ENCODE measurements around the gene DNAJC10.

DNAJC10 gene, protein sequence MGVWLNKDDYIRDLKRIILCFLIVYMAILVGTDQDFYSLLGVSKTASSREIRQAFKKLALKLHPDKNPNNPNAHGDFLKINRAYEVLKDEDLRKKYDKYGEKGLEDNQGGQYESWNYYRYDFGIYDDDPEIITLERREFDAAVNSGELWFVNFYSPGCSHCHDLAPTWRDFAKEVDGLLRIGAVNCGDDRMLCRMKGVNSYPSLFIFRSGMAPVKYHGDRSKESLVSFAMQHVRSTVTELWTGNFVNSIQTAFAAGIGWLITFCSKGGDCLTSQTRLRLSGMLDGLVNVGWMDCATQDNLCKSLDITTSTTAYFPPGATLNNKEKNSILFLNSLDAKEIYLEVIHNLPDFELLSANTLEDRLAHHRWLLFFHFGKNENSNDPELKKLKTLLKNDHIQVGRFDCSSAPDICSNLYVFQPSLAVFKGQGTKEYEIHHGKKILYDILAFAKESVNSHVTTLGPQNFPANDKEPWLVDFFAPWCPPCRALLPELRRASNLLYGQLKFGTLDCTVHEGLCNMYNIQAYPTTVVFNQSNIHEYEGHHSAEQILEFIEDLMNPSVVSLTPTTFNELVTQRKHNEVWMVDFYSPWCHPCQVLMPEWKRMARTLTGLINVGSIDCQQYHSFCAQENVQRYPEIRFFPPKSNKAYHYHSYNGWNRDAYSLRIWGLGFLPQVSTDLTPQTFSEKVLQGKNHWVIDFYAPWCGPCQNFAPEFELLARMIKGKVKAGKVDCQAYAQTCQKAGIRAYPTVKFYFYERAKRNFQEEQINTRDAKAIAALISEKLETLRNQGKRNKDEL

DNA sequence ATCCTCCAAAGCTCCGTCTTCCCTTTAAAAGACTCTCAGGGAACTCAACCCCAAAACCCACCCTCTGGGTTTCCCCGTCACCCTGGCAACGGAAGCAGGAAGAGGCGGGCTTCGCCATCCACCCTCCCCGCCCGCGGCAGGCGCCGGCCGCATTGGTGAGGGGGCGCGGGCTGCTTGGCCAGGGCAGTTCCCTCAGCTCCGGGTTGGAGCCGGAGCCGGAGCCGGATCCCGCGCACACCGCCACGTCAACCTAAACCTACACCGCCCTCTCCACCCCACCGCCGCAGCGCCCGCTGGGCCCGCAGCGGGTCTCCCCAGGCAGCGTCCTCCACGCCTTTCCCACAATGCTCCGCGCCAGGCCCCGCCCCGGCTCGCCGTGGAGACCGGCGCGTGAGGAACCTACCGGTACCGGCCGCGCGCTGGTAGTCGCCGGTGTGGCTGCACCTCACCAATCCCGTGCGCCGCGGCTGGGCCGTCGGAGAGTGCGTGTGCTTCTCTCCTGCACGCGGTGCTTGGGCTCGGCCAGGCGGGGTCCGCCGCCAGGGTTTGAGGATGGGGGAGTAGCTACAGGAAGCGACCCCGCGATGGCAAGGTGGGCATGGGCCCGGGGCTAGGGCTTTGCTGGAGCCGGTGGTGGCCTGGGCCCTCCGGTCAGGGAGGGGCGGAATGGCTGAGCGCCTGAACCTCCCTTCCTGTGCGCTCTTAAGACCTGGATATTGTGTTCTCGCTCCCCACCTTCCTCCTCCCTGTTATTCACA, at the start of gene DNAJC10:
Gene DNAJC10 (plus strand): TSS at position 366 of the 758 bp plus-strand sequence. CDS start 1,830 bp downstream, outside the sequence.
- H3K4me3 ChIP-seq (ENCODE audit: low read length): peak within 1 kb of the TSS; percentile 87
- DNase-seq (ENCODE audit: low read depth): peak; percentile 83
- TF ChIP-seq, protein P1, sequence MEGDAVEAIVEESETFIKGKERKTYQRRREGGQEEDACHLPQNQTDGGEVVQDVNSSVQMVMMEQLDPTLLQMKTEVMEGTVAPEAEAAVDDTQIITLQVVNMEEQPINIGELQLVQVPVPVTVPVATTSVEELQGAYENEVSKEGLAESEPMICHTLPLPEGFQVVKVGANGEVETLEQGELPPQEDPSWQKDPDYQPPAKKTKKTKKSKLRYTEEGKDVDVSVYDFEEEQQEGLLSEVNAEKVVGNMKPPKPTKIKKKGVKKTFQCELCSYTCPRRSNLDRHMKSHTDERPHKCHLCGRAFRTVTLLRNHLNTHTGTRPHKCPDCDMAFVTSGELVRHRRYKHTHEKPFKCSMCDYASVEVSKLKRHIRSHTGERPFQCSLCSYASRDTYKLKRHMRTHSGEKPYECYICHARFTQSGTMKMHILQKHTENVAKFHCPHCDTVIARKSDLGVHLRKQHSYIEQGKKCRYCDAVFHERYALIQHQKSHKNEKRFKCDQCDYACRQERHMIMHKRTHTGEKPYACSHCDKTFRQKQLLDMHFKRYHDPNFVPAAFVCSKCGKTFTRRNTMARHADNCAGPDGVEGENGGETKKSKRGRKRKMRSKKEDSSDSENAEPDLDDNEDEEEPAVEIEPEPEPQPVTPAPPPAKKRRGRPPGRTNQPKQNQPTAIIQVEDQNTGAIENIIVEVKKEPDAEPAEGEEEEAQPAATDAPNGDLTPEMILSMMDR (conservative IDR thresholded peaks at IDR 0.05; ENCODE audit: low read length): no peak

DNA sequence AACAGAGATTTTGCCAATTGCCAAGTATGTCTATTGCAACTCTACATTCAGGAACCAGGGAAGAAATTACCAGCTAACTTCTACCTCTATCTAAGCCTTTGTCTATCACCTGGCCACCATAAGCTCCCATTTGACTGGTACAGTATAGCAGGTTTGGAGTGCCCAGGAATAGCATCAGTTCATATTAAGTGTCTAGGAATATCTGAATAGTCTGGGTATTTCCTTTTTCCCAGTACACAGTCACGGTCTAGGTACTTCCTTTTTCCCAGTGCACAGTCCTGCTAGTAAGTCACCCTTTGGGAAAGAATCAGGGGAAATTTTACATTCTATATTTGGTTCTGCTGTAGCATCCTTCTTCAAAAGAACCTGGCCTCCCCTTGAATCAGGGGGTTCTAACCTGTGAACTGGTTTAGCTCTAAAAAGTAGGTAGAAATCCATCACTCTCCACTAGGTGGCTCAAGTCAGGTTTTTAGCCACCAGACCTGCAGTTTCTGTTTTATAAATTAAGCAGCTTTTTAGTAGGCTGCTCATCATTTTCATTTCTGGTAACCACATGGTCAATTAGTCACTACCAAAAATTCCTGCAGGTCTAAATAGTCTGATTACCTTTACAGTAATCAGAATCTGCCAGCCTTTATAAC, 49.3 kb upstream of the DNAJC10 start:
- H3K4me3 ChIP-seq (ENCODE audit: low read length): no peak overlapping the region
- TF ChIP-seq, protein P1 (conservative IDR thresholded peaks at IDR 0.05; ENCODE audit: low read length): peak; percentile 53
- peak; percentile 10 for DNase-seq (ENCODE audit: low read depth)

DNA sequence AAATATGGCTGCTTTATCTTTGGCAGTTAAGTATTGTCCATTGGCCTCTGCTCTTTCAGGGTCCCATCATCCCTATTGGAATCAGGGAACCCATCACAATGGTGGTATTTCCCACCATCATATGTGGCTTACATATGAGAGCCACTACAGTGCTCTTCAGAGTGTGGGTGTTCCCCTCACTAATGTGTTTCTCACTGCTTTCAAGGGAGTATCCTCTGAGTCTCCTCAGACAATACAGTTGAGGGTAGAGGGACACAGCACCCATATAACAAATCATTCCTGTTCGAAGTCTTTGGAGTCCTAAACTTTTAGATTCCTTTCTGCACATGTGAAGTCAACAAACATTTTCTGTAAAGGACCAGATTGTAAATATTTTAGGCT, 48.8 kb upstream of the DNAJC10 start:
- H3K4me3 ChIP-seq (ENCODE audit: low read length): no peak overlapping the region
- DNase-seq (ENCODE audit: low read depth): no peak
- TF ChIP-seq, protein P1 (conservative IDR thresholded peaks at IDR 0.05; ENCODE audit: low read length): no peak

DNA sequence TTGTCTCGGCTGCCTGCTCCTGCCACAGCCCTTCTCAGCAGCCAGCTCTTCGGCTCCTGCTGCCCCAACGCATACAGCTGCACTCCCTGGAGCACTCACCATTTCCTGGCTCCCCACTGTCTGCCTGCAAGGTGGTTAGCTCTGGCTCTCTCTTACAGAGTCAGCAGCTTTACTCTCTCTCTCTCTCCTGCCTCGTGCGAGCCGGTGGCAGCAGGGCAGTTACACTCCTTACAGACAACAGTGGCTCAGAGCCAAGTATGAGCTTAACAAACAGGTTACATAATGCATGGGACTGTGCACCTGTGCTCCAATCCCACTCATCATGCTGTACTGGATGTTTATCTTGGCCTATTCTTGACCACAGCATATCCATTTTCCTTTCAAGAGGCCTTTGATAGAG, 47.4 kb upstream of the DNAJC10 start:
- TF ChIP-seq, protein P1 (conservative IDR thresholded peaks at IDR 0.05; ENCODE audit: low read length): no peak
- no peak for DNase-seq (ENCODE audit: low read depth)
- H3K4me3 ChIP-seq (ENCODE audit: low read length): no peak overlapping the region

DNA sequence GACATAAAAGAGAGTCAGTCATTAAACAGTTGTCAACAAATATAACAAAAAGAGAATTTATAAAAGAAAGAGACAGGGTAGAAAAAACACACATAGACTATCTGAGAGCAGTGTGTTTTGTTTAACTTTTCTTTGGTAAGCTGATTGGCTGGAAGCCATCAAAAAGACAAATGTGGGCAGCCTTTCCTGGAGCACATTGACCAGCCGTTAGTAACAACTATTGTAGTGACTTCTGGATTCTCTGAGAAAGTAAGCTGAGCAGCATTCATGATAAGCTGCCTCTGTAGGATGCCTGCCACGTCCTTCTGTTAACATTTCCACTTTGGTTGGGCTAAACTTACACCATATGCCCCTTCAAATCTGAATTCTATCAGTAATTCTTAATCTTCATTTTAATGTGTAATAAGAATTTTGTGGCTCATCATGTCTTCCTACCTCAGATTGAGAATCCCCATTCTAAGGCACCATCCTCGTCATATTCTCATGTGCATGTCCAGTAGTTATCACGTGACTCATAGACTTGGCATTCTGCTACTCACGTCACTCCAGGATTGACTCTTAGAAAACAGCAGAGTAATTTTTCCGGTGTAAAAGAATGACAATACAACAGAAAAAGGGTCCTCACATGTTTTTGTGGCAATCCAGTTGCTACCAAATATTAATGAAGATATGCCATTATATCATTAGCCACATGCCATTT, 43.4 kb upstream of the DNAJC10 start:
- TF ChIP-seq, protein P1 (conservative IDR thresholded peaks at IDR 0.05; ENCODE audit: low read length): no peak

DNA sequence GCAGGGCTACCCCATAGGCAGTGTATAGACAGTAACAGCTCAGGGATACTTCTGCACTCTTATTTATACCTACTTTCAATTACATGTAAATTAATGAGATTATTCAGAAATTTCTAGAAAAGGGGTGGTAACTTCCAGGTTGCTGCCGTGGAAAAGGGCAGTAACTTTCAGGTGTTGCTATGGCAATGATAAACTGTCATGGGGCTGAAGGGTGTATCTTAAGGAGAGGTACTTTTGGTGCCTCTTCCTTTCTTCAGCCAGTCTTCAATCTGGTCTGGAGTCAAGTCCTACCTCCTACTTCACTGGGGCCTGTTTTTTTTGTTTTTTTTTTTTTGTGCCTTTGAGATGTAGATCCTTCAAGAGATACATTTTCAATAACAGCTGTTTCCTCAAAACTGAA, 35.2 kb upstream of the DNAJC10 start:
- H3K4me3 ChIP-seq (ENCODE audit: low read length): no peak overlapping the region
- TF ChIP-seq, protein P1 (conservative IDR thresholded peaks at IDR 0.05; ENCODE audit: low read length): no peak
- DNase-seq (ENCODE audit: low read depth): no peak

More for the DNA sequence above, 43.4 kb upstream of the DNAJC10 start:
- DNase-seq (ENCODE audit: low read depth): peak; percentile 31
- H3K4me3 ChIP-seq (ENCODE audit: low read length): no peak overlapping the region

Data from AG10803 (cell line).